HG02938 (cell line): Measurements from ENCODE around the gene PCDHGA5.
"Not testable (repeated sequence)": the region's sequence is repeated elsewhere in the genome, so short reads cannot be mapped to it uniquely, and the experiment has no call there.

ENCODE experiments used
- ATAC-seq: cut with Tn5 transposase; IDR thresholded peaks from one replicate; pipeline ENCODE4 v1.9.1; 2021; ENCODE audit warnings: mild to moderate bottlenecking, moderate library complexity; ENCODE audit not compliant: unreplicated experiment

Gene PCDHGA5

DNA sequence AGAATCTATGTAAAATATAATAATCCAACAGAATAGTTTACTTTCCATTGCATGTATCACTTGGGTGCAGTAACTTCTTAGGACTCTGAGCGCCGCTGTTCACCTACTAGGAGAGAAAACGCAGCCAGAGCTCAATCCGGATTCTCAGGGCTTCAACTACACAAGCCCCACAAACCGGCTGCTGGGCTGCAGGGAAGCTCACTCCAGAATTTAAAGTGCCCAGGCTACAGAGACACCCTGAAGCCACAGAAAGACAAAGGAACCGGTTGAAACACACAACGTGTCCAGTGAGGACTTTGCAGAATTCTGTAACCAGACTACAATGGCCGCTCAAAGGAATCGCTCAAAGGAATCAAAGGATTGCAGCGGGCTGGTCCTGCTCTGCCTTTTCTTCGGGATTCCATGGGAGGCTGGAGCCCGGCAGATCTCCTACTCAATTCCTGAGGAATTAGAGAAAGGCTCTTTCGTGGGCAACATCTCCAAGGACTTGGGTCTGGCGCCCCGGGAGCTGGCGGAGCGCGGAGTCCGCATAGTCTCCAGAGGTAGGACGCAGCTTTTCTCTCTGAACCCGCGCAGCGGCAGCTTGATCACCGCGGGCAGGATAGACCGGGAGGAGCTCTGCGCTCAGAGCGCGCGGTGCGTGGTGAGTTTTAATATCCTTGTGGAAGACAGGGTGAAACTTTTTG lies 49.0 kb downstream of the PCDHGA5 start, which contains the start of gene PCDHGA10:
TSS of gene PCDHGA10 (plus strand) at position 134 of the 686 bp plus-strand sequence. CDS start at position 323, 189 bp downstream.
- ATAC-seq, result peak; percentile 74

DNA sequence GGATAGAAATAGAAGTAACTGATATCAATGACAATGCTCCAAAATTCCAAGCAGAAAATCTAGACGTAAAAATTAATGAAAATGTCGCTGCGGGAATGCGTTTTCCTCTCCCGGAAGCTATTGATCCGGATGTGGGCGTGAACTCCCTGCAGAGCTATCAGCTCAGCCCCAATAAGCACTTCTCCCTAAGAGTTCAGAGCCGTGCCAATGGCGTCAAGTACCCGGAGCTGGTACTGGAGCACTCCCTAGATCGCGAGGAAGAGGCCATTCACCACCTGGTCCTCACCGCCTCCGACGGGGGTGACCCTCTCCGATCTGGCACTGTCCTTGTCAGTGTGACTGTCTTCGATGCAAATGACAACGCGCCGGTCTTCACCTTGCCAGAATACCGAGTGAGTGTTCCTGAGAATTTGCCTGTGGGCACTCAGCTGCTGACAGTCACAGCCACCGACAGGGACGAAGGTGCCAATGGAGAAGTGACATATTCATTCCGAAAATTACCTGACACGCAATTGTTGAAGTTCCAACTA lies 49.6 kb downstream of the PCDHGA5 start:
- no peak for ATAC-seq

DNA sequence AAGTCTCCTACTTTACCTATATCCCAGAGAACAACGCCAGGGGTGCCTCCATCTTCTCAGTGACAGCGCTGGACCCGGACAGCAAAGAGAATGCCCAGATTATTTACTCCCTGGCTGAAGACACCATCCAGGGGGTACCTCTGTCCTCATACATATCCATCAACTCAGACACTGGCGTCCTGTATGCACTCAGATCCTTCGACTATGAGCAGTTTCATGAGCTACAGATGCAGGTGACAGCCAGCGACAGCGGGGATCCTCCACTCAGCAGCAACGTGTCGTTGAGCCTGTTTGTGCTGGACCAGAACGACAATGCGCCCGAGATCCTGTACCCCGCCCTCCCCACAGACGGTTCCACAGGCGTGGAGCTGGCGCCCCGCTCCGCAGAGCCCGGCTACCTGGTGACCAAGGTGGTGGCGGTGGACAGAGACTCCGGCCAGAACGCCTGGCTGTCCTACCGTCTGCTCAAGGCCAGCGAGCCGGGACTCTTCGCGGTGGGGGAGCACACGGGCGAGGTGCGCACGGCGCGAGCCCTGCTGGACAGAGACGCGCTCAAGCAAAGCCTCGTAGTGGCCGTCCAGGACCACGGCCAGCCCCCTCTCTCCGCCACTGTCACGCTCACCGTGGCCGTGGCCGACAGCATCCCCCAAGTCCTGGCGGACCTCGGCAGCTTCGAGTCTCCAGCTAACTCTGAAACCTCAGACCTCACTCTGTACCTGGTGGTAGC lies 50.7 kb downstream of the PCDHGA5 start:
- ATAC-seq, result not testable (repeated sequence)

DNA sequence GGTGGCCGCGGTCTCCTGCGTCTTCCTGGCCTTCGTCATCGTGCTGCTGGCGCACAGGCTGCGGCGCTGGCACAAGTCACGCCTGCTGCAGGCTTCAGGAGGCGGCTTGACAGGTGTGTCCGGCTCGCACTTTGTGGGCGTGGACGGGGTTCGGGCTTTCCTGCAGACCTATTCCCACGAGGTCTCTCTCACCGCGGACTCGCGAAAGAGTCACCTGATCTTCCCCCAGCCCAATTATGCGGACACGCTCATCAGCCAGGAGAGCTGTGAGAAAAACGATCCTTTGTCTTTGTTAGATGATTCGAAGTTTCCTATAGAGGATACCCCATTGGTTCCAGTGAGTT lies 51.3 kb downstream of the PCDHGA5 start:
- not testable (repeated sequence) for ATAC-seq
